RWPE2 (cell line): ENCODE results near the gene PIK3R4.

Experiments
- ATAC-seq: fragments of 200-7000 bp; cut with Tn5 transposase; 3 replicates; pipeline ENCODE4 v1.9.1; 2021; ENCODE audit warnings: low read depth
- DNase-seq: peaks from one replicate; pipeline ENCODE4 v3.0.0-alpha.2; 2020; ENCODE audit warnings: low spot score
- H3K27ac ChIP-seq: fragments of 450-650 bp; 2 replicates; pipeline ENCODE4 v1.5.1; 2017; ENCODE audit warnings: mild to moderate bottlenecking; ENCODE audit not compliant: poor library complexity, severe bottlenecking
- H3K27me3 ChIP-seq: fragments of 250-450 bp; sonication (Bioruptor Pico); 2 replicates; pipeline ENCODE4 v1.5.1; 2021; ENCODE audit warnings: mild to moderate bottlenecking, moderate library complexity; ENCODE audit not compliant: insufficient read depth, poor library complexity, severe bottlenecking
- H3K36me3 ChIP-seq: fragments of 250-450 bp; sonication (Bioruptor Pico); 2 replicates; pipeline ENCODE4 v1.5.1; 2020; ENCODE audit warnings: low read depth, mild to moderate bottlenecking, moderate library complexity
- H3K4me1 ChIP-seq: fragments of 250-450 bp; sonication (Bioruptor Pico); 2 replicates; pipeline ENCODE4 v1.5.1; 2021; ENCODE audit warnings: mild to moderate bottlenecking, moderate library complexity; ENCODE audit not compliant: insufficient read depth, poor library complexity, severe bottlenecking
- H3K4me3 ChIP-seq: fragments of 250-450 bp; sonication (Bioruptor Pico); 2 replicates; pipeline ENCODE4 v1.5.1; 2021; ENCODE audit warnings: mild to moderate bottlenecking, moderate library complexity; ENCODE audit not compliant: severe bottlenecking
- H3K9me3 ChIP-seq: fragments of 250-450 bp; sonication (Bioruptor Pico); 2 replicates; pipeline ENCODE4 v1.5.1; 2021; ENCODE audit warnings: mild to moderate bottlenecking, moderate library complexity; ENCODE audit not compliant: severe bottlenecking
- CTCF ChIP-seq: fragments of 450-650 bp; IDR thresholded peaks from one replicate; pipeline ENCODE4 v1.5.1; 2017; ENCODE audit warnings: mild to moderate bottlenecking, moderate library complexity; ENCODE audit not compliant: poor library complexity, severe bottlenecking

Gene PIK3R4

GRCh38 chr3:130786306-130786705 is 39.7 kb upstream of the PIK3R4 start:
- no peaks in the 10 kb centered on the region for H3K9me3 ChIP-seq
- H3K27ac ChIP-seq = no peak overlapping the region
- no peaks in the 10 kb centered on the region for H3K27me3 ChIP-seq
- H3K36me3 ChIP-seq = no peaks in the 10 kb centered on the region
- no peaks in the 10 kb centered on the region for H3K4me1 ChIP-seq
- no peak for DNase-seq
- no peak for TF ChIP-seq CTCF
- H3K4me3 ChIP-seq = no peak overlapping the region
- no peak for ATAC-seq

GRCh38 chr3:130783629-130784028 is 37.0 kb upstream of the PIK3R4 start:
- no peaks in the 10 kb centered on the region for H3K27me3 ChIP-seq
- H3K4me1 ChIP-seq = no peaks in the 10 kb centered on the region
- H3K36me3 ChIP-seq = no peaks in the 10 kb centered on the region
- H3K27ac ChIP-seq = no peak overlapping the region
- ATAC-seq (0 out of 3 replicates have a peak, but pooled peaks have one; percentile 23), DNase-seq (no peak)
- H3K4me3 ChIP-seq = no peak overlapping the region
- H3K9me3 ChIP-seq = no peaks in the 10 kb centered on the region
- TF ChIP-seq CTCF = no peak

DNA sequence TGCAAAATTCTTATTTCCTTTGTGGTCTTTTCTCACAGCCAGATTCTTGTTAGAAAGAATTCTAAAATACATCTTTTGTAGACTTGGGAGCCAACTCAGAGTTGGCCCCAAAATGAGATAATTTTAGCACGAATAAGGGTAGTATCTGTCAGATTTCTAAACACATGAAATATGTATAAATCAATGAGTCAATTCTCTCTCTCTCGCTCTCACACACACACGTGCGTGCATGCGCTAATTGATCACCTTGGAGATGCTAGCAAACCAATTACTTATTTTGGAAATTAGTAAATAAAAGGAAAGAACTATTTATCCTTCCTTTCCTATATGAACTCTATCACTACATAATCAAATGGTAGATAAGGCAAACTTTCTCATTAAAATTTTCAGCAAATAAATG is 32.9 kb upstream of the PIK3R4 start:
- Histone ChIP-seq H3K9me3 (no peaks in the 10 kb centered on the region), H3K4me3 (no peak overlapping the region), H3K36me3 (no peaks in the 10 kb centered on the region), H3K27ac (no peak overlapping the region), H3K4me1 (no peaks in the 10 kb centered on the region), H3K27me3 (no peaks in the 10 kb centered on the region)
- no peak for DNase-seq
- no peak for TF ChIP-seq CTCF
- no peak for ATAC-seq

DNA sequence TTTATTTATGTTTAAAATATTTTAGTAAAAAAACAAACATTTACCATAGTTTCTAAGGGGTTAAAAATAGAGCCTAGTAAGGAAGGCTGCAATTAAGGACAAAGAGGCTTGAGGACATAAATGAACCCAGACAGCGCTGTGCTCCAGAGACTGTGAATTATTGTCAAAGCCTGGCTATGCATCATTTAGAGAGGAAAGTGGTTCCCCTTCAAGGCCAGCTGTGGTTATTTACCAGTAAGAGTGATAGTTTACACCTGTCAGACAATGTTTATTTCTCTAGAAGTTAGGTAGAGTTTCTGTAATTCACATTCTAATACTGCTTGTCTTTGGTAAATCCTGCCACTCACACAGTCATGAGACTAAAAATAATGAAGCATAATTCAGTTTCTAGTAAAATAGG is 32.4 kb upstream of the PIK3R4 start:
- no peak for DNase-seq
- ATAC-seq = no peak
- Histone ChIP-seq H3K27ac (no peak overlapping the region), H3K4me3 (no peak overlapping the region), H3K27me3 (no peaks in the 10 kb centered on the region), H3K36me3 (no peaks in the 10 kb centered on the region), H3K4me1 (no peaks in the 10 kb centered on the region), H3K9me3 (no peaks in the 10 kb centered on the region)
- TF ChIP-seq CTCF = no peak

DNA sequence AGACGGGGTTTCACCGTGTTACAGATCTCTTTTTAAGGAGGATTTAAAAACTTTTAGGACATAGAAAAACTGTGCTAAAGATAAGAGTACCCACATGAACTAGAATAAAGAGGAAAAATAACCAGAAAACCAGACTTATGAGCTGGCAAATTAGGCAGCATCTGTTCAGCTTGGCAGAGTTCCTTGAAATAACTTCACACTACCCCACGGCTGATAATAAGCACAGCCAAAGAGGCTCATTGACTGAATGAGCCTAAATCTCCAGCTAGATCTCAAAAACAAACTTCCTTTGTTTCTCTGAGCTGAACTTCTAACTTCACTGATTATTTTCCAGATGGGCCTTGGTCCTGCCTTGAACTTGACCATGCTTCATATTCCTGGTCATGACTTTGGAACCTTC is 26.7 kb upstream of the PIK3R4 start:
- H3K9me3 ChIP-seq = no peaks in the 10 kb centered on the region
- H3K4me1 ChIP-seq = no peaks in the 10 kb centered on the region
- H3K4me3 ChIP-seq = no peak overlapping the region
- H3K27me3 ChIP-seq = peaks cover 3% of the 10 kb centered on the region
- TF ChIP-seq CTCF = no peak
- H3K27ac ChIP-seq = no peak overlapping the region
- H3K36me3 ChIP-seq = no peaks in the 10 kb centered on the region
- ATAC-seq = no peak
- DNase-seq = no peak
